Kidney (tissue), 14 donors: ENCODE results near the gene TMEM178B. TPM values are rescaled to one million over a fixed set of nuclear protein-coding genes. Genes with fewer than 3 reads are reported as not detected.

Experiments
- DNase-seq, 5 donors: peaks; one replicate each; pipeline ENCODE4 v3.0.0-alpha.2; 2013 to 2020
- FAIRE-seq: peaks from 2 replicates; lab custom pipeline; 2012; peaks lifted over from hg19 to GRCh38; lab: Jason Lieb, UNC
- H3K27ac ChIP-seq, 2 donors: one replicate each; pipeline ENCODE4 v1.7.0; 2013; ENCODE audit warnings: low read depth in 2 of 2, low read length in 2 of 2, inconsistent platforms in 1 of 2
- H3K27me3 ChIP-seq: one replicate; pipeline ENCODE4 v1.7.1; 2013; ENCODE audit warnings: low read length, inconsistent platforms; ENCODE audit not compliant: control insufficient read depth, insufficient read depth
- H3K36me3 ChIP-seq, 3 donors: one replicate each; pipeline versions ENCODE4 v1.7.0 to v1.7.1; 2013; ENCODE audit warnings: low read length in 3 of 3, control low read depth in 1 of 3, inconsistent platforms in 1 of 3; ENCODE audit not compliant: insufficient read depth in 3 of 3, control insufficient read depth in 2 of 3
- H3K4me1 ChIP-seq, 3 donors: one replicate each; pipeline versions ENCODE4 v1.7.0 to v1.7.1; 2013; ENCODE audit warnings: low read length in 3 of 3, inconsistent platforms in 1 of 3, low read depth in 1 of 3; ENCODE audit not compliant: control insufficient read depth in 2 of 3, insufficient read depth in 2 of 3
- H3K4me3 ChIP-seq, 3 donors: one replicate each; pipeline versions ENCODE4 v1.7.0 to v1.8.1; 2013; ENCODE audit warnings: low read length in 3 of 3, control low read depth in 1 of 3, inconsistent platforms in 1 of 3
- H3K9ac ChIP-seq, 3 donors: one replicate each; pipeline versions ENCODE4 v1.7.0 to v1.7.1; 2013; ENCODE audit warnings: low read length in 3 of 3, control low read depth in 1 of 3, inconsistent platforms in 1 of 3
- H3K9me3 ChIP-seq, 3 donors: one replicate each; pipeline versions ENCODE4 v1.7.0 to v1.7.1; 2013; ENCODE audit warnings: low read length in 3 of 3, control low read depth in 1 of 3, inconsistent platforms in 1 of 3; ENCODE audit not compliant: control insufficient read depth in 2 of 3, insufficient read depth in 1 of 3
- intact Hi-C: fragments of 100-400 bp; cut with DNase I; formaldehyde crosslinking; loops from one replicate; pipeline ENCODE4 v1.11.1; 2022
- polyA plus RNA-seq: library from polyadenylated mRNA; stranded (reverse); fragments of 350-450 nt; fragmentation: Illumina TruSeq; extraction: RNeasy Lipid Tissue Mini Kit (QIAGEN cat#74804); gene quantifications from one replicate; pipeline ENCODE4 v1.2.3, GENCODE V29; 2014; ENCODE audit warnings: low read depth, low replicate concordance; ENCODE audit not compliant: insufficient read depth
- total RNA-seq: library from RNA; stranded (reverse); fragmentation: NEBNext Ultra II Directional; extraction: Animal tissue kit (Norgen Biotek cat#: 25700); gene quantifications from one replicate; pipeline ENCODE4 v1.2.1, GENCODE V29; 2021
- TF ChIP-seq, protein P1 (sequence below): IDR thresholded peaks from 3 replicates; pipeline ENCODE4 v1.5.1; 2012; ENCODE audit warnings: mild to moderate bottlenecking, moderate library complexity, borderline replicate concordance; ENCODE audit not compliant: insufficient read depth; ENCODE audit errors: extremely low read depth
- donor health status: control.
- donor health status: control.
- donor health status: control.
- donor health status: control.
- donor health status: control.
- donor health status: DM: yes; HTN: yes; CAD: no.
- donor health status: Normal renal cell carcinoma (clear cell type).

Gene TMEM178B
- total and polyA plus RNA-seq, 2 donors from 2014 or later, result 0.58 to 20.0 TPM

- no peaks in the 10 kb centered on the region for H3K36me3 ChIP-seq
- H3K9ac ChIP-seq, result no peak overlapping the region
- no peak for DNase-seq
- intact Hi-C loops, result no loop called here
- H3K4me3 ChIP-seq, result no peak overlapping the region
- peaks cover 0 to 6% (median 4%) of the 10 kb centered on the region in 3 donors for H3K9me3 ChIP-seq
- H3K27me3 ChIP-seq, result no peaks in the 10 kb centered on the region
- no peaks in the 10 kb centered on the region for H3K4me1 ChIP-seq
- no peak overlapping the region for H3K27ac ChIP-seq
- FAIRE-seq, result no peak
- TF ChIP-seq, protein P1, sequence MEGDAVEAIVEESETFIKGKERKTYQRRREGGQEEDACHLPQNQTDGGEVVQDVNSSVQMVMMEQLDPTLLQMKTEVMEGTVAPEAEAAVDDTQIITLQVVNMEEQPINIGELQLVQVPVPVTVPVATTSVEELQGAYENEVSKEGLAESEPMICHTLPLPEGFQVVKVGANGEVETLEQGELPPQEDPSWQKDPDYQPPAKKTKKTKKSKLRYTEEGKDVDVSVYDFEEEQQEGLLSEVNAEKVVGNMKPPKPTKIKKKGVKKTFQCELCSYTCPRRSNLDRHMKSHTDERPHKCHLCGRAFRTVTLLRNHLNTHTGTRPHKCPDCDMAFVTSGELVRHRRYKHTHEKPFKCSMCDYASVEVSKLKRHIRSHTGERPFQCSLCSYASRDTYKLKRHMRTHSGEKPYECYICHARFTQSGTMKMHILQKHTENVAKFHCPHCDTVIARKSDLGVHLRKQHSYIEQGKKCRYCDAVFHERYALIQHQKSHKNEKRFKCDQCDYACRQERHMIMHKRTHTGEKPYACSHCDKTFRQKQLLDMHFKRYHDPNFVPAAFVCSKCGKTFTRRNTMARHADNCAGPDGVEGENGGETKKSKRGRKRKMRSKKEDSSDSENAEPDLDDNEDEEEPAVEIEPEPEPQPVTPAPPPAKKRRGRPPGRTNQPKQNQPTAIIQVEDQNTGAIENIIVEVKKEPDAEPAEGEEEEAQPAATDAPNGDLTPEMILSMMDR, result no peak
Observed at GRCh38 chr7:141431711-141432110, 357.8 kb downstream of the TMEM178B start.

- H3K9ac ChIP-seq, result no peak overlapping the region
- DNase-seq (no peak), FAIRE-seq (no peak)
- no peaks in the 10 kb centered on the region for H3K36me3 ChIP-seq
- intact Hi-C loops, result no loop called here
- no peaks in the 10 kb centered on the region for H3K27me3 ChIP-seq
- H3K4me3 ChIP-seq, result no peak overlapping the region
- no peak overlapping the region for H3K27ac ChIP-seq
- no peaks in the 10 kb centered on the region for H3K9me3 ChIP-seq
- TF ChIP-seq, protein P1, result no peak
- H3K4me1 ChIP-seq, result no peaks in the 10 kb centered on the region
Observed at GRCh38 chr7:141433698-141434097, 359.8 kb downstream of the TMEM178B start.

DNA sequence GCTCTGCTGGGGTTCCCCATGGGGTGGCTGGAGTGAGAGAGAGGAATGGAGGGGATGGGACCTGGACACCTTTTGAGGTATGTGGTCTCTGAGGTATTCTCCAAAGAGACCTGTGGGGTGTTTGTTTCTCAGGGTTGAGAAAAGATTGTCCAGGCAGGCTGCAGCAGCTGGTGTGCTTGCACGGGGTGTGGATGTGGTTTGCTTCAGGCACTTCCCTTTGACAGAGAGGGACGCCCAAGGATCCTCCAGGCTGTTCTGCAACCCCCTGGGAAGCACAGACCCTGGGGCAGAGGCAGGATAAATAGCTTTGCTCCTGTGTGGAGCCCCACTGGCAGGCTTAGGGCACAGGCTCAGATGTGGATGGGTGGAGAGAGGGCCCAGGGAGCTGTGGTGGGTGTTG is 362.3 kb downstream of the TMEM178B start:
- TF ChIP-seq, protein P1, result no peak
- Histone ChIP-seq H3K4me3 (no peak overlapping the region), H3K36me3 (no peaks in the 10 kb centered on the region), H3K27me3 (no peaks in the 10 kb centered on the region), H3K27ac (no peak overlapping the region), H3K4me1 (no peaks in the 10 kb centered on the region), H3K9ac (no peak overlapping the region), H3K9me3 (no peaks in the 10 kb centered on the region)
- FAIRE-seq (no peak), DNase-seq (no peak)
- intact Hi-C loops, result no loop called here

- intact Hi-C loops, result no loop called here
- Histone ChIP-seq H3K9ac (no peak overlapping the region), H3K9me3 (no peaks in the 10 kb centered on the region), H3K4me1 (no peaks in the 10 kb centered on the region), H3K27me3 (no peaks in the 10 kb centered on the region), H3K36me3 (no peaks in the 10 kb centered on the region), H3K4me3 (no peak overlapping the region), H3K27ac (no peak overlapping the region)
- DNase-seq (no peak), FAIRE-seq (no peak)
- TF ChIP-seq, protein P1, result no peak
Observed at GRCh38 chr7:141436575-141437075, 362.8 kb downstream of the TMEM178B start.
